Neutrophil (primary cell): ENCODE data around the gene KCNMB4.

Experiments used
- H3K27ac ChIP-seq: fragments of 200-600 bp; sonication (generic); 2 replicates; pipeline ENCODE4 v1.5.1; 2016; ENCODE audit warnings: mild to moderate bottlenecking, moderate library complexity
- H3K27me3 ChIP-seq: fragments of 200-600 bp; sonication (generic); 2 replicates; pipeline ENCODE4 v1.6.0; 2016; ENCODE audit warnings: mild to moderate bottlenecking
- H3K36me3 ChIP-seq: fragments of 200-600 bp; sonication (generic); 2 replicates; pipeline ENCODE4 v1.5.1; 2017
- H3K4me1 ChIP-seq, 2 experiments: fragments of 200-600 bp in 1 of 2; sonication (generic) in 1 of 2; 1 replicate in 1 of 2; 2 replicates in 1 of 2; pipeline versions ENCODE4 v1.5.1 to v1.6.1; 2013 to 2016; ENCODE audit warnings: low read depth in 1 of 2, low read length in 1 of 2, mild to moderate bottlenecking in 1 of 2, moderate library complexity in 1 of 2; ENCODE audit not compliant: control insufficient read depth in 1 of 2, insufficient read depth in 1 of 2
- H3K4me3 ChIP-seq, 2 experiments: fragments of 200-600 bp in 1 of 2; sonication (generic) in 1 of 2; 1 replicate in 1 of 2; 2 replicates in 1 of 2; pipeline ENCODE4 v1.5.1; 2013 to 2016; ENCODE audit warnings: low read depth in 1 of 2, low read length in 1 of 2, mild to moderate bottlenecking in 1 of 2, moderate library complexity in 1 of 2
- H3K9me3 ChIP-seq: fragments of 200-600 bp; sonication (generic); 2 replicates; pipeline ENCODE4 v1.5.1; 2016
- CTCF ChIP-seq: fragments of 200-600 bp; sonication (generic); IDR thresholded peaks from 2 replicates; pipeline ENCODE4 v1.5.1; 2016; ENCODE audit warnings: antibody characterized with exemption

KCNMB4 gene

DNA sequence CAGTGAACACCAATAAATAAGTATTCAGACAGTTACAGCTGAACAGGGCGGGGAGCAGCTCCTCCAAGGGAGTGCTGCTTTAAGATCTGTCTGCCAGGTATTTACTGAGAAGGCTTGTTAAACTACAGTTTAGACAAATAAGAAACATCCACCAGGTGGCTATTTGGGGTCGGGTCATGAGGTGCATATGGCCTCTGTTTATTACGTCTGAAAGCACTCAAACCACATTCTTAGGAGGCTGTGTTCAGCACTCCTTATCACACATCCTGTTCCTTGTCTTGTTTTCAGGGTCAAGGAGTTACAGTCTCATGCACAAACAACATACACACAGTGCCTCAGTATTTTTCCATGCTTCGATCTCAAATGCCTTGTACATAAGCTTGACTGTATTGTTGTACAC lies 78.8 kb downstream of the KCNMB4 start:
- Histone ChIP-seq H3K9me3 (no peaks in the 10 kb centered on the region), H3K36me3 (no peaks in the 10 kb centered on the region), H3K4me3 (no peak overlapping the region), H3K4me1 (no peaks in the 10 kb centered on the region), H3K27ac (no peak overlapping the region), H3K27me3 (no peaks in the 10 kb centered on the region)
- TF ChIP-seq CTCF, result no peak

DNA sequence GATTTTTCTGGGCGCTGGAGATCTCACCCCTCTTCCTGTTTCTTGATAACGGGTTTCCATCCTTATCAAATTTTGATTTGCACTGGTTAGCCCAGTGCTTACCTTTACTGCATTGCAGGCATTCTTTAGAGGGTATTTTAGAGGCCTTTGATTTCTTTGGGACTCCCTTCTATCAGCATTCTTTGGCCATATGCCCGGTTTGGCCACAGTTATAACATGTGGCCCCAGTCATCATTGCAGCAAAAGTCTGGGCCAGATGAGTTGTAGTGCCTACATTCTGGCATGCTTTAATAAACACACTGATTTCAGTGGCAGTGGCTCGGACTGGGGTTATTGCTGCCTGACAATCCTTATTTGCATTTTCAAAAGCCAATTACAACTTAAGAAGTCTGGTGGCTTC lies 82.3 kb downstream of the KCNMB4 start:
- no peaks in the 10 kb centered on the region for H3K9me3 ChIP-seq
- no peak for TF ChIP-seq CTCF
- H3K4me1 ChIP-seq, result no peaks in the 10 kb centered on the region
- H3K36me3 ChIP-seq, result no peaks in the 10 kb centered on the region
- no peak overlapping the region for H3K4me3 ChIP-seq
- H3K27me3 ChIP-seq, result no peaks in the 10 kb centered on the region
- no peak overlapping the region for H3K27ac ChIP-seq

DNA sequence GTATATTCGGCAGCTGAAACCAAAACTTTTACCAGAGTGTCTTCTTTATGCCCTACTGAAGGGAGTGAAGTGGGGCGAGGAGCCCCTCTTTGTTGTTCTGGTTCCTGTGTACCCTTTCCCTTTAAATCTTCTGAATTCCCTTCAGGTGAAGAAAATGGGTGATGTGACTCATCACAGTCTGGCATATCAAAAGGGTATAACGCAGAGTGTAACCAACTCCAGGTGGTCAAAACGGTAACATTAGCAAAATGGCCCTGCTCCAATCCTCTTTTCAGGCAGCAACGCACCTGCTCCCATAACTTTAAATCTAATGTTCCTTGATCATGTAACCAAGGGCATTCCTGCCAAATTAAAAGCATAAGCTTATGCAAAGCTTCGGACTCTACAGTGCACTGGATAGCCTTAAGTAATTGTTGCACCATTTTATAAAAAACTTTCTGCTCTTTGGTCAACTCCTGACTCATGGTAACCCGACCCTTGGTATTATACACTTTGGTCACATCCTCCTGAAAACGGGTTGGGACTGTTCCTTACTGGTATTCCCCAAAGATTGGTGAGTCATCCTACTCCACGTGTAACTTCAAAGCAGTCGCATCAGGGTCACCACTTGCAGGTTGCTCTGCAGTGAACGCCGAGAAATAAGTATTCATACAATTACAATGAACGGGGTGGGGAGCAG lies 83.1 kb downstream of the KCNMB4 start:
- no peak overlapping the region for H3K27ac ChIP-seq
- TF ChIP-seq CTCF, result no peak

DNA sequence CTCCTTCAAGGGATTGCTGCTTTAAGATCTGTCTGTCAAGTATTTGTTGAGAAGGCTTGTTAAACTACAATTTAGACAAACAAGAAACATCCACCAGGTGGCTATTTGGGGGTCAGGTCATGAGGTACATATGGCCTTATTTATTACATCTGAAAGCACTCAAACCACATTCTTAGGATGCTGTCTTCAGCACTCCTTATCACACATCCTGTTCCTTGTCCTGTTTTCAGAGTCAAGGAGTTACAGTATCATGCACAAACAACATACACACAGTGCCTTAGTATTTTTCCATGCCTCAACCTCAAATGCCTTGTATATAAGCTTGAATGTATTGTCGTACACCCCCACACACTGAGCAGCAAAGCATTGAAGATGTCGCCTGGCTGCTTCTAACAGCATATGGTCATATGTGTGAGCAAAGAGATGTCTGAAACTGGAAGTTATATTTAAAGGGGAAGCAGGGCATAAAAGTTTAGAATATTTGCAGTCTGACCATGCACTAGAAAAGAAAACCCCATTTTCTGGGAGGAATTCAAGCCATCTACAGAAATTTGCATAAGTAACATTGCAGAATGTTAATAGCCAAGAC lies 83.8 kb downstream of the KCNMB4 start:
- H3K4me1 ChIP-seq, result no peaks in the 10 kb centered on the region
- H3K9me3 ChIP-seq, result no peaks in the 10 kb centered on the region
- TF ChIP-seq CTCF, result no peak
- no peaks in the 10 kb centered on the region for H3K36me3 ChIP-seq
- no peak overlapping the region for H3K27ac ChIP-seq
- H3K27me3 ChIP-seq, result no peaks in the 10 kb centered on the region
- H3K4me3 ChIP-seq, result no peak overlapping the region

More for the DNA sequence above, 83.1 kb downstream of the KCNMB4 start:
- Histone ChIP-seq H3K36me3 (no peaks in the 10 kb centered on the region), H3K9me3 (no peaks in the 10 kb centered on the region), H3K4me3 (no peak overlapping the region), H3K4me1 (no peaks in the 10 kb centered on the region), H3K27me3 (no peaks in the 10 kb centered on the region)

- Histone ChIP-seq H3K27me3 (no peaks in the 10 kb centered on the region), H3K4me3 (no peak overlapping the region), H3K4me1 (no peaks in the 10 kb centered on the region), H3K36me3 (no peaks in the 10 kb centered on the region), H3K9me3 (no peaks in the 10 kb centered on the region), H3K27ac (no peak overlapping the region)
- TF ChIP-seq CTCF, result no peak
Observed at GRCh38 chr12:70451528-70451927, 85.4 kb downstream of the KCNMB4 start.
